GM12891 (cell line): ENCODE data around the gene SIRPG. TPM values are rescaled to one million over a fixed set of nuclear protein-coding genes. Genes with fewer than 3 reads are reported as not detected.
A peak's percentile ranks its signal among the peaks of the same experiment; 100 is the strongest.
"Not testable (repeated sequence)": the region's sequence is repeated elsewhere in the genome, so short reads cannot be mapped to it uniquely, and the experiment has no call there.

ENCODE experiments used
- DNase-seq: peaks from one replicate; pipeline ENCODE4 v3.0.0; 2011; ENCODE audit warnings: low spot score; ENCODE audit not compliant: insufficient read length
- FAIRE-seq: peaks from 2 replicates; lab custom pipeline; 2011; peaks lifted over from hg19 to GRCh38; lab: Jason Lieb, UNC
- PAX5 ChIP-seq: IDR thresholded peaks from 2 replicates; pipeline ENCODE4 v1.6.1; 2011; ENCODE audit warnings: low read length, moderate library complexity, mild to moderate bottlenecking; ENCODE audit not compliant: insufficient read depth, severe bottlenecking
- POLR2A ChIP-seq: IDR thresholded peaks from 2 replicates; pipeline ENCODE4 v1.6.1; 2011; ENCODE audit warnings: low read depth, low read length, control low read depth
- POLR2AphosphoS5 ChIP-seq: IDR thresholded peaks from 2 replicates; pipeline ENCODE4 v1.6.1; 2011; ENCODE audit warnings: low read depth, low read length, control low read depth
- POU2F2 ChIP-seq: IDR thresholded peaks from 2 replicates; pipeline ENCODE4 v1.6.1; 2011; ENCODE audit warnings: low read depth, mild to moderate bottlenecking, control low read depth, low read length, moderate library complexity
- SPI1 ChIP-seq: IDR thresholded peaks from 2 replicates; pipeline ENCODE4 v1.6.1; 2011; ENCODE audit warnings: low read depth, low read length, control low read depth
- TAF1 ChIP-seq: IDR thresholded peaks from 2 replicates; pipeline ENCODE4 v1.6.1; 2011; ENCODE audit warnings: low read depth, low read length, control low read depth
- polyA plus RNA-seq: library from polyadenylated mRNA; unstranded; fragments of >200 nt; gene quantifications from one replicate; pipeline ENCODE4 v1.2.1, GENCODE V29; 2012; ENCODE audit warnings: low read depth, missing spikeins, inconsistent platforms; ENCODE audit not compliant: missing spikeins

Gene SIRPG
- 12.1 TPM for polyA plus RNA-seq

DNA sequence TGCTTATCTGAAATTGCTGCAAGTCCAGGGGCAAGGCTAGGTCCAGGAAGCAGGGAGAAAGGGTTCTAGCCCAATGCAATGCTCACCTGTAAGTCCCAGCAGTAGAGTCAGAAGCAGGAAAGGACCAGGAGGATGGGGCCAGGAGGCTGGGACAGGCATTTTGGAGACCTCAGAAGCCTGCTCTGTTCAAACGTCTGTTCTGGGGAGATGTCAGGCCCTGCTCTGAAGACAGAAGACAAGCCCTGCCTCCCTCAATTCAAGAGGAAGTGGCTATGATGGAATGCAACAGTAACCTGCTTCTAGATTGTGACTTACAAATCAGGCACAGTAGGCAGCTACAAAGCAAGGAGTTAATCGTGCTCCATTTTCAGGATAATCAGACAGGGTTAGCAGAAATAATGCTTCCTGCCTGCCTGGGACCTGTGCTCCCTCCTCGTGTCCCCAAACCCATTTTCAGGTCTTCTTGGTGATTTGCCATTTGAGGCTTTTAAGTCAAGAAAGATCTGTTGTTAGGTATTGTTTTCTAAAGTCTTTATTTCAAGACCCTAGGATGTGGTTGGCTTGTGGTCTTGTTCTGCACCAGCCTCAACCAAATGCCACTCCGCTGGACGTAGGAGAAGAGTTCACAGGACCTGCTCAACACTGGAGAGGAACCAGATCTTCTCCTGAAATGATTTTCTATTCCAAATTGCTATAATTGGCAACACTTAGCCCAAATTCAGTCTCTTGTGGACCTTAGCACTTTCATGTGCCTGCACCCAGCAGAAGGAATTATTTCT lies at the start of gene SIRPG:
SIRPG (minus strand) TSS at position 224 of the 779 bp plus-strand sequence; CDS start at position 159, 65 bp downstream.
- TF ChIP-seq SPI1 = peak; percentile 70
- no peak for TF ChIP-seq POLR2AphosphoS5
- DNase-seq (no peak), FAIRE-seq (no peak)

DNA sequence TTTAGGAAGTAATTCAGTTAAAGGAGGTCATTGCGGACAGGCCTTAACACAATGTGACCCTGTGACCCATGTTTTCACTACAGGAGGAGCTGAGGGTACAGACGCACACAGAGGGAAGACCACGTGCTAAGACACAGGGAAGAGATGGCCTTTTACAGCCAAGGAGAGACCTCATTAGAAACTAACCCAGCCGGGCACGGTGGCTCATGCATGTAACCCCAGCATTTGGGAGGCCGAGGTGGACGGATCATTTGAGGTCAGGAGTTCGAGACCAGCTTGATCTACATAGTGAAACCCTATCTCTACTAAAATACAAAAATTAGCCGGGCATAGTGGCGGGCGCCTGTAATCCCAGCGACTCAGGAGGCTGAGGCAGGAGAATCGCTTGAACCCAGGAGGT lies 49.3 kb upstream of the SIRPG start:
- not testable (repeated sequence) for FAIRE-seq

DNA sequence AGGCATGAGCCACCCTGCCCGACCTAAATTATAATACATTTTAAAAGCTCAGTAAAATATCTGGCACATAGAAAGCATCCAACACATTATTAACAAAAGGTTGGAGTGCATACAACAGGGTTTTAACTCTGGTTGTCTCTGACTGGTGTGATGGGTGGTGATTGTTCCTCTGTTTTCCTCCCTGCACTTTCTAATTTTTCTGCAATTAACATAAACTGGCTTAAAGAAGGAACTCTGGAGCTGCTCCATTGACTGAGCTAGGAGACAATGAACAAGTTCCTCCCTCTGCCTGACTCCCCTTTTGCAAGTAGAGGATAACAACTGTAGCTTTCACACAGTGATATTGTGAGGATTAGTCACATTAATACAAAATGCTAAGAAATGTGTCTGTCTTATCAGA lies 48.5 kb upstream of the SIRPG start:
- DNase-seq (no peak), FAIRE-seq (no peak)

More for the DNA sequence above, 49.3 kb upstream of the SIRPG start:
- DNase-seq = not testable (repeated sequence)

DNA sequence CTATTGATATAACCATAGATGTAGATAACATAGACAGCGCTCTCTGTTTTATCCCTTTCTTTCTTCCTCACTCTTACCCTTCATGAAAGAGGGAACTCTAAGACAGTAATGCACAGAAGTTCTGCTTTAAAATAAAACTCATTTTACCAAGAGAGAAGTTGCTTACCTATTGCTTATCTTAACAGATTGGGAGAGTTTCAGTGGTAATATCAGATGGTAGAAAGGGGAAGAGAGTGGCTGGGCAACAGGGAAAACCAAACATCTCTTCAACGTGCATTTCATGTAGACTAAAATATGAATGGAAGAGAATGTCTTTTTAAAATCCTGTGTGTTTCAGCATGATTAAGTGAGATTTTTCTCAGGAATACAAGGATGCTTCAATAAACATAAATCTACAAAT lies 45.3 kb upstream of the SIRPG start:
- TF ChIP-seq POU2F2 (no peak), TAF1 (no peak), SPI1 (no peak), POLR2A (no peak), POLR2AphosphoS5 (no peak)
- DNase-seq (no peak), FAIRE-seq (no peak)

More for the DNA sequence above, 48.5 kb upstream of the SIRPG start:
- no peak for TF ChIP-seq PAX5
- TF ChIP-seq POLR2A = no peak
- TF ChIP-seq POLR2AphosphoS5 = no peak
- TF ChIP-seq SPI1 = no peak
- no peak for TF ChIP-seq TAF1
- no peak for TF ChIP-seq POU2F2

DNA sequence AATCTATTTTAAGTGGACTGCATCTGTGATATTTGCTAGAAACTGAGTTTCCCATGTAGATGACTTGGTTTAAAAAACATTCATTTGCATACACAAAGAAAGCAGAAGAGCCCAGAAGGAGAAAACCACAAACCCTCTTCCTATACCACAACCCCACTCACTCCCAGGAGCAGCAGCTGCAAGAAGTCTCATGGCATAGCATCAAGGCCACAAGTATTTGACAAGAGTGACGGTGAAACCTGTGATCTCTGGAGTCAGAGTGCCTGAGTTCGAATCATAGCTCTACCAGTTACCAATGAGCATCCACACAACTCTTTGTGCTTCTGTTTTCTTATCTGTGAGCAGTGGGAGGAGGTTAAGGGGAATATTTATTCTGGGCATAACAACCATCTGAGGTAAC lies 44.7 kb upstream of the SIRPG start:
- no peak for FAIRE-seq
- no peak for DNase-seq

GRCh38 chr20:1700990-1701389 lies 43.4 kb upstream of the SIRPG start:
- DNase-seq (no peak), FAIRE-seq (no peak)
- TF ChIP-seq POU2F2 = no peak

More for the DNA sequence above, 44.7 kb upstream of the SIRPG start:
- TF ChIP-seq POLR2A = no peak

DNA sequence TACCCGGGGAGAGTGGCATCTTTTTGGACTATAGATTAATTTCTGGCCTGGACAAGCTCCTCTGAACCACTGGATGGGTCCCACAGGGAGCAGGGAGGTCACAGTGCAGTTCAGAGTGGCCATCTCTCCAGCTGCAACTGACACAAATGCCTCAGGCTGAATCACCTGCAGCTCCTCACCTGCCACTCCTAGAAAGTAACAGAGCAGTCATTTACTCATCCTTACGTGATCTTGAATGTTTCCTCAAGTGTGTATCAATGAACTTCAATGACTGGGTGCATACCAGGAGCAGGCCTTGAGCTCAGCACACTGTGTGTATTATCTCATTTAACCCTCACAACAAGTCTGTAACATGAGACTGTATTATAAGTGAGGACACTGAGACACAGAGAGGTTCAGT lies 40.0 kb upstream of the SIRPG start:
- FAIRE-seq = no peak
- TF ChIP-seq POU2F2 (no peak), POLR2A (no peak), POLR2AphosphoS5 (no peak), TAF1 (no peak), SPI1 (no peak), PAX5 (no peak)

GRCh38 chr20:1696521-1697209 lies 39.1 kb upstream of the SIRPG start:
- FAIRE-seq (no peak), DNase-seq (no peak)
- TF ChIP-seq POLR2AphosphoS5 (no peak), POLR2A (no peak), PAX5 (no peak), TAF1 (no peak), POU2F2 (no peak), SPI1 (no peak)

More for the DNA sequence above, 40.0 kb upstream of the SIRPG start:
- no peak for DNase-seq

DNA sequence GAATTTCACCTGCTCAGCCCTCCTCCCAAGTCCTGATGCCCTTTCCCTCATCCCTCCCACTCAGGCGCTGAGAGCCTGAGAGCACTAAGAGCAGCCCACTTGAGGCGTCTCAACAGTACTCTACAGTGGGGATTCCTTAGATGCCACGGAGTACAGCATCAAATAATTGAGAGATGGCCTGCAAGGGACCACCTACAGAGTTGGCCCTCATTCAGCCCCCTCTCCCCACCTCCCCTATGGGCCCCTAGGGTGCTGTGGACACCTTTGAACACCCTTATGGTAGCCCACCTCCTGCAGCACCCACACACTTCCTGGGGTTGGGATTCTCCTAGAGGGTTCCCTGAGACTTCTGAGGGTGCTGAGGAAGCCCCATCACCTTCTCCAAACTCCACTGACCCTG lies 37.1 kb upstream of the SIRPG start:
- no peak for FAIRE-seq
- TF ChIP-seq POLR2AphosphoS5 (no peak), PAX5 (no peak), POLR2A (no peak), POU2F2 (no peak), SPI1 (no peak), TAF1 (no peak)

DNA sequence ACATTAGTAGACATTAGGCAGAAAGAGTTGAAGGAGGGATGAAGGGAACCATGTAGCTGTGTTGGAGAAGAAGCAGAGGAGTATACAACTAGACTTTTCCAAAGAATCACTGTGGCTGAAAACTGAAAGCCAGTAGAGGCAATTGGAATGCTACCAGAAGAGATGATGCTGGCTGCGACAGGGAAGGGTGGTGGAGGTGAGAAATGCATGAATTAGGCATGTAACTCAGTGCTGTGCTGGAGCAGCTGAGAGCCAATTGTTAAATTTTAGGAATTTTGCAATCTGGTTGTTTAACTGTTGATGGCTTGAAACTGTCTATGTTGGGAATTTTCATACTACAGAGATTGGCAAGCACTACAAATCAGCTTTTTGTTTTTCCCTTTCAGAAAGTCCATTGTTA lies 35.8 kb upstream of the SIRPG start:
- no peak for DNase-seq
- TF ChIP-seq POLR2AphosphoS5 = no peak
- no peak for TF ChIP-seq PAX5
- TF ChIP-seq SPI1 = no peak
- no peak for TF ChIP-seq POLR2A
- TF ChIP-seq TAF1 = no peak
- TF ChIP-seq POU2F2 = no peak
- no peak for FAIRE-seq

More for the DNA sequence above, 37.1 kb upstream of the SIRPG start:
- DNase-seq = no peak

DNA sequence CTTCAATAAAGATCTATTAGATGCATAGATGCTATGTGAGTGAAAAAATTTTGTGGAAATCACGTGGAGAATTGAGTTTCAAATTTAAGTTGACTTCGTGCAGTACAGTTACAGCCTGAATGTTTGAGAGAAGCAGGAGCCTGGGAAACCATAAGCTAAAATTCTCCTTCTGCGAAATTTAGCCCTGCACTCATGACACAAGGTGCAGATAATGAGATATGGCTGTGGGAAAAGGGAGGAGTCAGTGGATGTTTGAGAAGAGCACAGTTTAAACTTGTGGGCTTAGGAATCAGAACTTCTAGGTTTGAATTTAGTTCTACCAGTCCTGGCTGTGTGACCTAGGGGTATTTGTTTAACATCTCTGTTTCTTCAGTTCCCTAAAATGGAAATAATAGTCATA lies 32.1 kb upstream of the SIRPG start:
- FAIRE-seq = no peak

More for the DNA sequence above, 32.1 kb upstream of the SIRPG start:
- DNase-seq = no peak
- TF ChIP-seq POLR2A (no peak), PAX5 (no peak), POU2F2 (no peak), POLR2AphosphoS5 (no peak), SPI1 (no peak), TAF1 (no peak)
